Caco-2 (cell line): Measurements from ENCODE around the gene PIGR. TPM values are rescaled to one million over a fixed set of nuclear protein-coding genes. Genes with fewer than 3 reads are reported as not detected.

Experiments used
- BruUV-seq: library from RNA; stranded (reverse); fragments of 400-500 nt; replicated peaks from 2 replicates; lab custom pipeline; 2021; lab: Mats Ljungman, UMichigan
- CTCF ChIA-PET: fragments of 300-600 bp; sonication (Branson Sonifier 250); formaldehyde crosslinking; loops from one replicate; lab custom pipeline; 2022; ENCODE audit warnings: antibody characterized with exemption; lab: Charles Lee
- POLR2A ChIA-PET: fragments of 300-600 bp; sonication (Branson Sonifier 250); formaldehyde crosslinking; loops from one replicate; lab custom pipeline; 2022; ENCODE audit warnings: antibody characterized with exemption; lab: Charles Lee
- DNase-seq, 2 experiments: peaks; one replicate each; pipeline versions ENCODE4 v3.0.0 to v3.0.0-alpha.2; 2020 to 2022
- H3K27me3 ChIP-seq: replicated peaks from 2 replicates; pipeline ENCODE4 v1.6.0; 2011; ENCODE audit warnings: low read length; ENCODE audit not compliant: control insufficient read depth, insufficient read depth
- H3K36me3 ChIP-seq: 2 replicates; pipeline ENCODE4 v1.5.1; 2011; ENCODE audit warnings: low read length; ENCODE audit not compliant: control insufficient read depth, insufficient read depth
- H3K4me1 ChIP-seq: fragments of 250-450 bp; sonication (Bioruptor Pico); 2 replicates; pipeline ENCODE4 v1.5.1; 2020; ENCODE audit warnings: mild to moderate bottlenecking
- H3K4me3 ChIP-seq: 2 replicates; pipeline ENCODE4 v1.5.1; 2011; ENCODE audit warnings: low read depth, mild to moderate bottlenecking, control low read depth, low read length
- H3K9me3 ChIP-seq: fragments of 250-450 bp; sonication (Bioruptor Pico); 2 replicates; pipeline ENCODE4 v1.5.1; 2020; ENCODE audit warnings: mild to moderate bottlenecking, moderate library complexity
- H3K27ac Mint-ChIP-seq: one replicate; pipeline ENCODE4 v1.8.0; 2022; ENCODE audit warnings: mixed read lengths; ENCODE audit not compliant: unreplicated experiment
- H3K27me3 Mint-ChIP-seq: one replicate; pipeline ENCODE4 v1.8.0; 2022; ENCODE audit warnings: mixed read lengths; ENCODE audit not compliant: insufficient read depth, unreplicated experiment
- H3K36me3 Mint-ChIP-seq: one replicate; pipeline ENCODE4 v1.8.0; 2022; ENCODE audit warnings: mild to moderate bottlenecking, mixed read lengths; ENCODE audit not compliant: insufficient read depth, unreplicated experiment
- H3K4me1 Mint-ChIP-seq: one replicate; pipeline ENCODE4 v1.8.0; 2022; ENCODE audit warnings: low read depth, mixed read lengths; ENCODE audit not compliant: unreplicated experiment
- H3K4me3 Mint-ChIP-seq: one replicate; pipeline ENCODE4 v1.8.0; 2022; ENCODE audit warnings: mild to moderate bottlenecking, moderate library complexity, mixed read lengths; ENCODE audit not compliant: unreplicated experiment
- H3K9me3 Mint-ChIP-seq: one replicate; pipeline ENCODE4 v1.8.0; 2022; ENCODE audit warnings: mixed read lengths; ENCODE audit not compliant: unreplicated experiment
- CTCF ChIP-seq, 2 experiments: fragments of 200-600 bp in 1 of 2; IDR thresholded peaks; 1 replicate in 1 of 2; 2 replicates in 1 of 2; pipeline versions ENCODE4 v1.5.1 to v1.8.0; 2011 to 2022; ENCODE audit warnings: antibody characterized with exemption in 1 of 2, control low read depth in 1 of 2, inconsistent platforms in 1 of 2, low read depth in 1 of 2, low read length in 1 of 2, mild to moderate bottlenecking in 1 of 2, moderate library complexity in 1 of 2; ENCODE audit not compliant: insufficient read depth in 1 of 2, severe bottlenecking in 1 of 2, unreplicated experiment in 1 of 2
- intact Hi-C: fragments of 100-400 bp; cut with micrococcal nuclease; formaldehyde crosslinking; loops from one replicate; pipeline ENCODE4 v1.10.0; 2022; ENCODE audit not compliant: unreplicated experiment
- total RNA-seq: library from RNA; stranded (reverse); gene quantifications from 2 replicates; pipeline ENCODE4 v1.2.3, GENCODE V29; 2022

The PIGR gene
- total RNA-seq, 1 experiment from 2014 or later: not detected

- ChIA-PET POLR2A (no interaction called here), CTCF (no interaction called here)
- Mint-ChIP-seq H3K27me3 (peaks cover 5% of the 10 kb centered on the region), H3K4me1 (no peaks in the 10 kb centered on the region), H3K9me3 (peaks cover 15% of the 10 kb centered on the region), H3K4me3 (no peak overlapping the region), H3K36me3 (no peaks in the 10 kb centered on the region), H3K27ac (no peak overlapping the region)
- Histone ChIP-seq H3K4me1 (no peaks in the 10 kb centered on the region), H3K4me3 (no peak overlapping the region), H3K36me3 (no peaks in the 10 kb centered on the region), H3K9me3 (peaks cover 17% of the 10 kb centered on the region), H3K27me3 (no peaks in the 10 kb centered on the region)
- no TSS peak for BruUV-seq
- intact Hi-C loops: no loop called here
- TF ChIP-seq CTCF (IDR thresholded peaks at IDR 0.05; ENCODE audit: insufficient read depth in 1 of 2, low read depth in 1 of 2, low read length in 1 of 2, severe bottlenecking in 1 of 2, unreplicated experiment in 1 of 2): no peak
- DNase-seq: no peak
Observed at GRCh38 chr1:206882555-206882954, 63.7 kb downstream of the PIGR start.

DNA sequence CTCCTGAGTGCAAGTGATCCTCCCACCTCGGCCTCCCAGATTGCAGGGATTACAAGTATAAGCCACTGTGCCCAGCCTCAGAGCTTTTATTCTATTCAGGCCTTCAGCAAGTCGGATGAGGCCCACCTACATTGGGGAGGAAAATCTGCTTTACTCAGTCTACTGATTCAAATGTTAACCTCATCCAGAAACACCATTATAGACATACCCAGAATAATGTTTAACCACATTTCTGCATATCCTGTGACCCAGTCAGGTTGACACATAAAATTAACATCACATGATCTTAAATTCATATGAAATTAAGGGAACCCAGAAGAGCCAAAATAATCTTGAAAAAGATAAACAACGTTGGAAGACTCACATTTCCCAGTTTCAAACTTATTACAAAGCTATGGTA is 66.0 kb downstream of the PIGR start:
- Mint-ChIP-seq H3K36me3 (no peaks in the 10 kb centered on the region), H3K27ac (no peak overlapping the region), H3K9me3 (peaks cover 15% of the 10 kb centered on the region), H3K27me3 (peaks cover 5% of the 10 kb centered on the region), H3K4me1 (no peaks in the 10 kb centered on the region), H3K4me3 (no peak overlapping the region)
- CTCF ChIA-PET: no interaction called here
- Histone ChIP-seq H3K36me3 (no peaks in the 10 kb centered on the region), H3K27me3 (no peaks in the 10 kb centered on the region), H3K4me1 (no peaks in the 10 kb centered on the region), H3K4me3 (no peak overlapping the region), H3K9me3 (peaks cover 17% of the 10 kb centered on the region)
- intact Hi-C loops: no loop called here
- TF ChIP-seq CTCF (IDR thresholded peaks at IDR 0.05; ENCODE audit: insufficient read depth in 1 of 2, low read depth in 1 of 2, low read length in 1 of 2, severe bottlenecking in 1 of 2, unreplicated experiment in 1 of 2): no peak
- DNase-seq: no peak
- BruUV-seq: no TSS peak
- POLR2A ChIA-PET: no interaction called here

Other genes with a start within 250 kb of the PIGR start
- gene IL19, start 175.7 kb downstream of the PIGR start, total RNA-seq: not detected in 2 replicates
- not detected in 2 replicates for gene IL10, start 174.0 kb downstream of the PIGR start, total RNA-seq
- gene IL20, start 80.8 kb downstream of the PIGR start, total RNA-seq: not detected in 2 replicates
- gene IL24, start 49.0 kb downstream of the PIGR start, total RNA-seq: not detected in 2 replicates
- not detected in 2 replicates for gene FCMR, start 24.5 kb downstream of the PIGR start, total RNA-seq
- 0.18 TPM in 1 of 2 replicates, not detected in the other for gene FCAMR, start 24.0 kb upstream of the PIGR start, total RNA-seq
- 8.7 and 10.4 TPM in 2 replicates for gene C1orf116, start 86.3 kb upstream of the PIGR start, total RNA-seq
- 11.8 and 11.9 TPM in 2 replicates for gene YOD1, start 104.7 kb upstream of the PIGR start, total RNA-seq
- 36.4 and 38.9 TPM in 2 replicates for gene PFKFB2, start 106.8 kb upstream of the PIGR start, total RNA-seq
- 93.0 and 99.8 TPM in 2 replicates for gene C4BPB, start 142.4 kb upstream of the PIGR start, total RNA-seq
- 10.6 and 12.7 TPM in 2 replicates for gene C4BPA, start 157.8 kb upstream of the PIGR start, total RNA-seq